ENCODE measurements around the gene BABAM2.

BABAM2 gene

DNA sequence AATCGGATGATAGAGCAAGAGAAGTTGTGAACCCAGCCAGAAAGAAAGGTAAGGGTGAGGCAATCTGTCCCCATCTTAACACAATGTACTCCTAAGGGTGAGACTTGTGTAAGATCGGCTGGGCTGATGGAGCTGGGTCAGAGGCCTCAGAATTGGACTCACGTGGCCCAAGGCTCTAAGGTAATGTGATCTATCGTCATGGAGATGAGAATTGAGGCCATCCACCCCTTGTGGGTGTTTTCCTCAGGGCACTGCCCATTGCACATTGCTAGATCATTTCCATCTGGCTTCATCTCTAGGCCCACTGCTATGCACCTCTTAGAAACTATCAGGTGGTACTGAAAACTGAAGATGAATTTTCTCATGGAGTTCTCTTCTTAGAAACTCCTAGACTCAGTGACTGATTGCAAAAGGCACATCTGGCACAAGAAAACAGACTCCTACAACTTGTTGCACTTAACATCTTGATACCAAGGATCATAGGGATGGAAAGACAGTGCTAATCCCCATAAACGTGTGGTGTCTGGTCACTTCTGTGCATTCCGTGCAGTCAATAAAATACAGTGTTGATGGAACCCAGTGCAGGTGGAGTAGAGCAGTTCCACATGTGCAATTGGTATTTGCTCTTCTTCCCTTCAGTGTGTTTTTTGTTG is 273.2 kb downstream of the BABAM2 start:
- DNase-seq (ENCODE audit: low spot score): no peak

GRCh38 chr2:28164280-28164801 is 273.8 kb downstream of the BABAM2 start:
- no peak for DNase-seq (ENCODE audit: low spot score)

DNA sequence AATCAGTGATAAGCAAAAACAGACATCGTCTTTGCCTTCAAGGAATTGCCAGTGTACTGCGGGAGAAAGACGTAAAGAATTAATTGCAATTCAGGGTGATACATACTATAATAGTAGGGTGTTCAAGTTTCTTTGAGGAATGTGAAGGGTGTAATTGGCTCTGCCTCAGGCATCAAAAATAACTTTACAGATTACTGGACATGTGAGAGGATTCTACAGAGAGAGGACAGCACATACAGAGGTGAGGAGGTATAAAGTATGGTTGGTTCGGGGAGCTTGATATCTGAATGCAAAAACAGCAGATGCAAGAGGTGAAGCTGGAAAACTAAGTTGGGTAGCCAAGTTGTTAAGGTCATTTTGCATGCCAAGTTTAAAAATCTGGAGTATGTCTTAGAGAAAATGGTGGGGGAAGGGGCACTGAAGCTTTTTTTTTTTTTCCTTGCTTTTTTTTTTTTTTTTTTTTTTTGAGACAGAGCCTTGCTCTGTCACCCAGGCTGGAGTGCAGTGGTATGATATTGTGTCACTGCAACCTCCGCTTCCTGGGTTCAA is 274.6 kb downstream of the BABAM2 start:
- DNase-seq (ENCODE audit: low spot score): no peak

GRCh38 chr2:28166956-28167355 is 276.4 kb downstream of the BABAM2 start:
- DNase-seq (ENCODE audit: low spot score): no peak

DNA sequence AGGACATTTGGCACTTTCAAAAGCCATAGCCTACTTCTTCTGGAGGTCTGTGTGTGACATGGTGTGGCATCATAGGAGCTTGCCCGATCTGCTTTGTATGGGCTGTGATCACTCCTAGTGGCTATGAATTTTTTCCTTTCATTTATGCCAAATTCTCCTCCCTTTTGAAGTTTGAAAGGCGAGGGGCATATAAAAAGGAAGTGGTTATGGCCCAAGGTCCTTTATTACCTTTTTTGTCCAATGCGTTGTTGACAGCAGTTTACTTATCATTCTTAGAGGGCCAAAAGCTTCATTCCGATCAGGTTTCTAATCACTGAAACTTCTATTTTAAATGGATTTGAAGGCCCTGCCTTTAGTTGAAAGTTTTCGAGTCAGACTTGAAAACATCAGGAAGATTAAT is 277.8 kb downstream of the BABAM2 start:
- no peak for DNase-seq (ENCODE audit: low spot score)

- no peak for DNase-seq (ENCODE audit: low spot score)
Observed at GRCh38 chr2:28169492-28169891, 279.0 kb downstream of the BABAM2 start.

- DNase-seq (ENCODE audit: low spot score): no peak
Observed at GRCh38 chr2:28172114-28172898, 281.8 kb downstream of the BABAM2 start.

GRCh38 chr2:28173377-28173776 is 282.8 kb downstream of the BABAM2 start:
- no peak for DNase-seq (ENCODE audit: low spot score)

DNA sequence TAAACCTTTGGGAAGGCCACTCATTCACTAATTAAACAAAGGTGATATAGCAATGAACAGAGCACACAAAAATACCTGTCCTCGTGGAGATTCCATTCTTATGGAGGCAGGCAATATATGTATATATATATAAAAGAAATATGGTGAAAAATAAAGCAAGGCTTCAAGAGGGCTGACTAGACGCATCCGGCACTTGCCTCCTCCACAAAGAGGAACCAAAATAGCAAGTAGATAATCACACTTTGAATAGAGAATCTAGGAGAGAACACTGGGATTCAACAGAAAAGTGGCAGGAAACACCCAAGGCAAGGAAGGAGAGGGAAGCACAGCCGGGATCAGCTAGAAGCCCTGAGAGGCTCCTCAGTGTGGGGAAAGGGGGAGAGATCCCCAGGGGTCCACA is 283.7 kb downstream of the BABAM2 start:
- DNase-seq (ENCODE audit: low spot score): no peak

DNA sequence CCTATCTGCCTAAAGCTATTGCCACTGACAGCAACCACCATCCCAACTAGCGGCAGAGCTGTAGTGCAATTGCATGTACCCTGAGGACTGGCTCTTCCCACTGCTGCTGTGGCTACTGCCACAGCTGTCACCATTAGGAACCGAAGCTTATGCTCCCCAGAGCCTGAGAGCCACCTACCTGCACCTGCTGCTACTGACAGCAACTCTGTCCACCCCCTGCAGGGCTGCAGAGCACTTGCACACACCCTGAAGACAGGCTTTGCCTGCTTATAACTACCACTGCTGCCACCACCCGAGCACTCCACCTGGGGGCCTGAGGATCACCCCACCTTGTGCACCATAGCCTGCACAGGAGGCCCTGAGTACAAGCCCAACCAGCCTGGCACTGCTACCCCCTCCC is 284.5 kb downstream of the BABAM2 start:
- DNase-seq (ENCODE audit: low spot score): no peak

GRCh38 chr2:28178946-28179345 is 288.4 kb downstream of the BABAM2 start:
- DNase-seq (ENCODE audit: low spot score): no peak

GRCh38 chr2:28181801-28182200 is 291.3 kb downstream of the BABAM2 start:
- DNase-seq (ENCODE audit: low spot score): no peak

- DNase-seq (ENCODE audit: low spot score): no peak
Observed at GRCh38 chr2:28182348-28182747, 291.8 kb downstream of the BABAM2 start.

DNA sequence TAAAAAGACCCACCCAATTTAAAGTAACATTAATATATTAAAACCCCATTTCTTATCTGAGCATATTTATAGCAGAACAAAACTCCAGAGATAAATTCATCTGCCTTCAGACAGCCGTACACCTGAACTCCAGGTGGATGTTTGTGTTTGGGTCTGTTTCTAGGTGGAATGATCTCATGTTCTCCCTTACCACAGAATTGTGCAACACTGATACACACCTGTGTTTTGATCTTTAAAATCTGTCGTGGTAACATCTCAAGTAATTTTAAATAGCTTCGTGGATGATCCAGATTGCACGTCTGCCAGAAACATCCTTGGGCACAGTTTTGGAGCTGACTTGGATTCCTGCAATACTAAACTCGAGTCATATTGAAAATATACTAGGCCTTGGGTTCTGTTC is 294.6 kb downstream of the BABAM2 start:
- DNase-seq (ENCODE audit: low spot score): no peak

GRCh38 chr2:28185891-28186290 is 295.4 kb downstream of the BABAM2 start:
- DNase-seq (ENCODE audit: low spot score): no peak

GRCh38 chr2:28187186-28187585 is 296.7 kb downstream of the BABAM2 start:
- DNase-seq (ENCODE audit: low spot score): no peak

DNA sequence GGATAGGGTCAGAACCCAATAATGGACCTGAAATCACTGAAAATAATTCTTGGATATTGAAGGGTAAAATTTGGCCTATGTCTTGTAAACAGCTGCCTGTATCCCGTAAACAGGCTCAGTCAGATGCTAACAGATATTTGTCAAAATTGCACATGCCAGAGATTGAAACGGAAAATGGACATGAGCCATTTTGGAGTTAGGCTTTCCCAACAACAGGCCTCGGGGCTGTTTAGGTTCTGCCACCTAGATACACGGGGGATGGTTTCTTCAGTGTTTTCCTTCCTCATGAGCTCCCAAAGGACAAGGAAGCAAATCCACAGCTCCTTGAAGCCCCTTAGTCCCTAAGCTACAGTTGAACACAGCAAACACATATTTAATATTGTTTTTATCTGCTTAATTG is 297.9 kb downstream of the BABAM2 start:
- DNase-seq (ENCODE audit: low spot score): no peak

DNA sequence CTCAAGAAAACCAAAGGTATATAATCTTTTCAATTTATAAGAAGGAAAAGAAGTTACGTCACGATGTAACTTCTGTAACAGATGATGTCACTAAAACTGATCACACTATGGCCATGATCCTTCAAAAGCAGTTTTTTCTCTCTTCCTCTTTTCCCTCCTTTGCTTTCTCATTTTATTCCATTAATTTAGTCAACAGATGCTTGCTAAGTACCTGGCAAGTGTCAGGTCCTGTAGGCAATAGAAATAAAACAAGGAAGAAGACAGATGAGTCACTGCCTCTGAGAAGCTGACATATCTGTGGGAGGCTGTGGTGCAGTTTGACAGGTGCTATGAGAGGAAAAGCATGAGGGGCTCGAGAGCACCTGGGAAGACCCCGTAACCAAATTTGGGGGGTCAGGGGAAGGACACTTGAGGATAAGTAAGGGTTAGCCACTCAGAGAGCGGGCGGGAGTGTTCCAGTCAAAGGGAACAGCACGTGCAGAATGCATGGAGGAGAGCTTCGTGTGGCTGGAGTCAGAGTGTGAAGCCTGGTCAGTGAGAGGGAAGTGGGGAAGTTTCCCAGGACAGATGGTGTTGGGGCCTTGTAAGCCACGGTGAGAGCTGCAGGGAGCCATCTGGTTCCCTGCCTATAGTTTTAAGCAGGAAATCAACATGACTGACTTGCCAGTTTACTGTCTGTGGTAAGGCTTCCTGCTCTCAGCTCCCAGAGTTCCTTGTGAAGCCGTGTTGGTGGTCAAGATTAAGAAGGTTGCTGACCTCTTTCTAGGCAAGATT is 303.3 kb downstream of the BABAM2 start:
- peak; percentile 51 for DNase-seq (ENCODE audit: low spot score)

DNA sequence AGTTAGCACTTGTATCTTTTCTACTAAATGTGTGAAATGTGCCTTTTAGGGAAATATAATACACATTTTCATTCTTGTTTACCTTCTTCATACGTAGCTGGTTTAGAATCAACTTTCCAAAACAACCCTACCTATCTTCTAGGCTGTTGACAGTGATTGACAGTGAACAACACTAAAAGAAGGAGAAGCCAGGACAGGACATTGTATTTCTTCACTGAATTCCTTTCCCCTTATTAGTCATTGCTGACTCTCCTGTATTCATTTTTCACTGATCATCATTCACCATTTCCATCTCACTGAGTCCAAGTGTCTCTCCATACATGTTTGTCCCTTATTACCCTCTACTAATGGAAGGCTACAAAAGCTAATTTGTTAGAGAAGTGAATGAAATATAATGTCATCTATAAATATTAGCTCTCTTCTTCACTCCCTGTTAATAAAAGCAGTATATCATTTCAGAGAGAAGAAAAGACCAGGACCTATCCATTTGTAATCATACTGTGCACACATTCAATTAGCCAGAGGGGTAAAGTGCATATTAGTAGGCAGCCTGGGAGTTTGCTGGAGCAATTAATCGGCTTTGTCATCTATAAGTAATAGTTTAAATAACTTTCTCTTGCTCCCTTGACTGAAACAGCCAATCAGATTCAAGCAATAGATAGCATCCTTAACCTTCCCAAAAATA is 309.6 kb downstream of the BABAM2 start:
- no peak for DNase-seq (ENCODE audit: low spot score)

DNA sequence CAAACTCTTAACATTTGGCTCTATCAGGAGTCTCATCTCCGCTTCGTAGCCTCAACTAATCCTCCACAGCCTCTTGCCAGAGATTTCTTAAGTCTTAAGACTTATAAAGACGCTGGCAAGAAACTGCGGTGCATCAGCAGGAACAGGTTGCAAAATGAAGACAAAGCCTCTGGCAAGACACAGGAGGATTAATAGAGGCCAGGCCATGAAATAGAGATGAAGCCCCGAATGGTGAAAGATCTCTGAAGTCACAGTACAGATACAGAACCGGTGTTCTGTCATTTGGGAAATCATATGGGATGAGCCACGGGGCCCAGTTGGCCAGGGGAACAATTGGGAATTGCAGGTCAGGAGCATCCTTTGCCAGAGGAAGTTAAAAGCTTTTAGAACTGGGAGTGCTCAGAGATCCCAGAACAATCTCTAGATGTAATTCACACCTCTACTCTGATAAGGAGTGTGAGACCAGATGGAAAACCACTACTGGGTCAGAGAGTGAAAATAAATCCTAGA is 311.2 kb downstream of the BABAM2 start:
- DNase-seq (ENCODE audit: low spot score): peak; percentile 46

GRCh38 chr2:28202719-28203118 is 312.2 kb downstream of the BABAM2 start:
- no peak for DNase-seq (ENCODE audit: low spot score)

DNA sequence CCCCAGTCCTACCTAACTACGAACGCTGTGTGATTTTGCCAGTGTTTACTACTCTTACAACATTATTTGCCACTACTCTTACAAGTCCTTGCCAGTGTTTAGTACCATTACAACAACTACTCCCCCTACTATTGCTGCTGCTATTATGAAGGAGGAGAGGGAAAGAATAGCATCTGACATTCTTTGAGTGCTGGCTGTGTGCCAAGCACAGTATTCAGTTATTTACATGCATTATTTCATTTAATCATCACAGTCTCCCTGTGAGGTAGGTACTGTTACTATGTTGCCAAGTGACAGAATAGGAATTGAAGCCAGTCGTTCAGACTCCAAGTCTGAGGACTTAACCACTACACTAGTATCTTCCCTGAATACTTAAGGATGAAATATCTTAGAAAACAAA is 316.2 kb downstream of the BABAM2 start:
- DNase-seq (ENCODE audit: low spot score): no peak

All from D341Med (cell line).